ENCODE data around the gene OXGR1.
"Not testable (repeated sequence)": the region's sequence is repeated elsewhere in the genome, so short reads cannot be mapped to it uniquely, and the experiment has no call there.

The OXGR1 gene

DNA sequence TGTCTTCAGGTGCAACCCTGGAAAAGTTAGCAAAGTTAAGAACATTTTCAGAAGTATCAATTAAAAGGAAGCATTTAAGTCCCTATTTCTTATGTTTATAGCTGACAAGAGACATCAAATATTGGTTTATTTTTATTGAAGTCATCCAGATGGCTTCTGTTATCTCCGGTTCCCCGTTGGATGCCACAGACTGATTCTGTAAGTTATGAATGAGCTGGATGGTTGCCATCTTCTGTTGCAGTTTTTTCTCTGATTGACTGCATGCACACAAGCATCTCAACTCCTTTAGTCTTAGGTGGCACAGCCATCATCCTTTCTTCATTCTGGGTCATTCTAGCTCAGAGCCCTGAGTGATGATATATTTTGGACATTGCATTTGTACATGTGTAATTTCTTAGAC is 10.6 kb upstream of the OXGR1 start:
- no peak for DNase-seq

DNA sequence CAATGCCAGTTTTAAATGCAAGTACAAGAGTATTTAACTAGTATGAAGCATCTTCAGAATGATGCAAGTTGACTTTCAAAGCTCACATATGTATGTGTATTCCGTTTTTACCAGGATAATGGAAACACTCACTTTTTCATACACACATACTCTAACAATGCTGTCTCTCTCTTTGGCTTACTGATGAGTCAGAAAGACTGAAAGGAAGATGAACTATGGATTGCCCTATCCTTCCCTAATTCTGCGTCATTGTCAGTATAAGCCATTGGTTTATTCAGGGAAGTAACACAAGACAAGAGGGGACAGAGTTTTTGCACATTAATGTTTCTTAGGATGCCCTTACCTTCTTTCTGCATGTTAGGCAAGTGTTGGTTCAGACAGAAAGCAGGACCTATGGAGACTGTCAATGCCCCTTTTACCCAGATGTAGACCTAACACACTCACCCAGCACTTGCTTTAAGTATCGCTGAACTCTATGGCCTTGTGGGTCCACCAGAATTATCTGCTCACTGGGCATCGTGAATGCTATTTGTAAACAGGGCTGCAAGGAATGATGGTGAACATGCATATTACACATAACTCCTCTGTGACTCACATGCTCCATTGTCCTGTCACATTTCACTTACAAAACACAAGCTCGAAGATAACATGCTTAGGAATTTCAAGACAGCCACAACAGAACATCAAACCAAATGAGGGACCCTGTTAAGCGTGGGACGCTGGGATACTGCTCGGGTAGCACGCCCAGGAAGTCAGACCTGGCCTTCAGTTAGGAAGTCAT is 10.0 kb upstream of the OXGR1 start:
- no peak for DNase-seq

DNA sequence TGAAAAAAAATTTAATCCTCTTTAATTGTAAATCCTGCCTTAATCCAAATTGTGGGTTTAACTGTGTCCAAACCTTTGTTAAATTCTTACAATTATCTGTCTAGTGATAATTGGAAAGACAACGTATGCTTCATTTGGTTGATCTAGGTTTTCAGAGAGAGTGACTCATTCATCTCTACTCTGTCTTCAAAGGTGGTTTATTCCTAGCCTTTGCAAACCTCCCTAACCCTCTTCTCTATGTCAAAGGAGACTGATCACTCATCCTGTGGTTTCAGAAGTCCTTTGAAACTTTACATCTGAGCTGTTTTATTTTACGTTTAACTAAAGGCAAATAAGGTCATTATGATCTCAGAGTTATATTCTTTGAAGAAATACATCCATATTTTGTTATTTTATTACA is 8.8 kb upstream of the OXGR1 start:
- no peak for DNase-seq

DNA sequence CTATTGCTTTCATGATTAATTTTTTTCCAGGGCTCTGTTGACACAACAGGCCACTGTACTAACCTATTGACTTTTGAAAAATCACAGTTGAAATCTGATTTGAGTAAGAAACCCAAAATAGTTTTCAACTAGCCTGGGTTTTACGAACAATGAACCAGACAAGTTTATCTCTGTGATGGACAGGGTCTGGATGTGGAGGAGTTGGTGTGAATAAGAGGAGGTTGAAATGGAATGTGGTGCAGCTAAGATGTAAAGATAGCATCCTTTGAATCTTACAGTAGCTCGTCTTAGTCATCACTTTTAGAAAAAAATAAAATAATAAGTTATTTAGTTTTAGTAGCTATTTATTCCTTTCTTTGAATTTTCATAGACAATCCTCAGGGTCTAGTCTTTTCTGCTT is 8.3 kb upstream of the OXGR1 start:
- no peak for DNase-seq

DNA sequence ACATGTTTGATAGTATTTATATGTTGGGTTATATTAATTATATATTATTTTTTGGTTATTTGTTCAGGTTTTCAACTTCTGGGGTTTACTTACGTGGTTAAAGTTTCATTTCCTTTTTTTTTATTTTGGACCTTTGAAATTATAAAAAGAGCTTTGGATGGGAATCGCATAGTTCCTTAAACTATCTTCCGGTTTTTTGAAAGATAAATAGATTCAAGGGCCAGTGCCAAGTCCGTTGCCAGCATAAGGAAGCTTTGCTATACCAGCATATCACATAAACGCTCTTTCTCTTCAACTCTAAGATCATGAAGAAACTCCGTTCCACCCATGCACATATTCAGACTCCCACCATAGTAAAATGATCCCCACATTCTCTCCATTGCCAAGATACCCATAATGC is 7.4 kb upstream of the OXGR1 start:
- no peak for DNase-seq

DNA sequence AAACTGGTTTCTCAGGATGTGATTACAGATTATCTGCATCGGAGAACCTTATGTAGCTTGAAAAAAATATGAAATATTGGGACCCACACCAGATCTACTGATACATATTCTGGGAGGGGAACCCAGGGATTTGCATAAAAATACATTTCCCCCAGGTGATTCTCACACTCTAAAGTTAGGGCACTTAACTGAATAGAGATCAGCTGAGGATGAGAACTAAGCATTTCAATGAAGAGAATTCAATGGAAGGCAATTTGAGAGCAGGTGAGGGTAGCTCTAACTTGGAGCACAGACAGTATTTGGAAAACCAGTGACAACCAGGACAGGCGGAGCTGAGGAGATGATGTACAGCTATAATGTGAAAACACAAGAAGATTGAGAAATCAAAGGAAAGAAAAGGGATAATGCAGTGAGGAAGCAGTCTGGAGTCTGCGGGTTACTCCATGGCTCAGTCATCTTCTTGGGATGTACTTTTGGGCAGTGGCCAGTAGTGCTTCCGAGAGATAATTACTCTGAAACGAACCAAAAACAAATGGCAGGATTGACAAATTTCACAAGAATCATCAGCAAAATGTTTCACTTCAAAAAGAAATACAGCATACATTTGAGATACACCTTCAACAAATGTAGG is 6.1 kb upstream of the OXGR1 start:
- DNase-seq, result no peak

DNA sequence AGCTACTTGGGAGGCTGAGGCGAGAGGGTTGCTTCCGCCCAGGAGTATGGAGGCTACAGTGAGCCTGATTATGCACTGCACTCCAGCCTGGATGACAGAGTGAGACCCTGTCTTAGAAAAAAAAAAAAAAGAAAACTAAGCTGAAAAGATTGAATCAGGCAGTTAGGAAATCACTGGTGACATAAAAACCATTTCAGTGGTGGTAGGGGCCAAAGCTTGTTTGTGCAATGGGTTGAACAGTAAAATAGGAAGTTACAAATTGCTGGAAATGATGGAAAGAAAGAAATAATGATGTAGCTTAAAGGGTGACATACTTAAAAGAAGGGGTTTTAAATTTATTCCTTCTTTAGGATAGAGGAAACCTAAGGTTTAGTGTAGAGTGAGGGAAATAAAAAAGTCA is 4.8 kb upstream of the OXGR1 start:
- no peak for DNase-seq

DNA sequence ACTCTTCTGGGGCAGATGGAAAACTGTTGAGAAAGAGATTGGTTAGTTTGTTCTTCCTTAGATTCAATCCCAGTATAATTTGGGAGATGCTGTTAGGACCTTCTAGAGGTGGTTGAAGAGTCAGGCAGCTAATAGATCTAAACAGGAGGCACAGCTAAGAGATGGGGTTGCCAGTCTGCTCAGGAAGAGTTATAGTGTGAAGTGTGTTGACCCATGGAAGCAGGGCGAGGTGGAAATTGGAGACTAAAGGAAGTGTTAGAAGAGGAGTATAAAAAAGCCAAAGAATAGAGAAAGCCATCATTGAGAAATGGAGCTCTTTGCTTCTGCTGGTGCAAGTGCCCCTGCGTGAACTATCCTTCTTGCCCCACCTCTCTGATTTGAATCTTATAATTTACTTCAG is 3.8 kb upstream of the OXGR1 start:
- DNase-seq, result no peak

DNA sequence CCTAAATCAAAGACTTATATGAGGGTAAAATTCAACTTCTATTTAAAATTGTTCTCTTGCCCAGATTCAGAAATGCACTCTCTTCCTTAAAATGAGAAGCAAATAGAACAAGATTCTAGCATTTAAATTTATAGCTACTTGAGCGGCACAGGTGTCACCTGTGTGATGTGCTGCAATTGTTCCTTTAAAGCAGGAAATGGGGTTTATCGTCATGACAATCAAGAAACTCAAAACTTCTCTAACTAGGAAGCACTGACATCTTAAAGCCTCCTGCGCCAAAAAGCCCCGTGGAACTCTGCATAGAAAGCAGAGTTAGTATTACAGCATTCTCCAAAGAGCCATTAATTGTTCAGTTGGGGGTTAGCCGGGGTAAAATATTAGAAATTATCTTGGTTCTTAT is 2.6 kb upstream of the OXGR1 start:
- DNase-seq, result no peak

DNA sequence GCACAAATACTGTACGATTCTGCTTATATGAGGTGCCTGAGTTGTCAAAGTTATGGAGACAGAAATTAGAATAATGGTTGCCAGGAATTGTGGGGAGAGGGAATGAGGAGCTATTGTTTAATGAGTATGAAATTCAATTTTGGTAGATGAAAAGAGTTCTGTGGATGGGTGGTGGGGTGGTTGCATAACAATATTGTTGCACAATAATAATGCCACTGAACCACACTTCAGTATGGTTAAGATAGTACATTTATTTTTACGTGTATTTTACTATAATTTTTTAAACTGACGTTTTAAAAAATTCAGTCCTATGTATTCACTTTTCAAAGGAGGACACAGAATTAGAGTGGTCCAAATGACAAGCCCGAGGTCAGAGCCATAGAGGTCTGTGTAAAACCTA is 1.8 kb upstream of the OXGR1 start:
- no peak for DNase-seq

DNA sequence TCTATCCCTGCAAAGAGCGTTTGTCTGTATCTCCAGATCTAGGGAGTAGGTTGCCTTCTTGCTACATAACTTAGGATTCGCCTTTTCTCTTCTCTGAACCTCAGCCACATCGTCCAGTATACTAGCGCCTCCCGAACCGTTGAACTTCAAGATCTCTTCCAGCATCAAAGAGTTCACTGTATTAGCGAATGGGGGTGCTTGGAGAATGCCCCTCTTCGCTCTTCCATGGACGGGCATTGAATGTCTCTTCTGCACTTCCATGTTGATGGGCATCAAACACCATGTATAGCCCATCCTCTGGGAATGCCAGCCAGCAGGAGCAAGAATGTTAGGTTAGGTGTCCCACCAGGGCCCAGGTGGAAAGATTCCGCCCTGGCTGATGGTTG is 575 bp upstream of the OXGR1 start:
- no peak for DNase-seq

DNA sequence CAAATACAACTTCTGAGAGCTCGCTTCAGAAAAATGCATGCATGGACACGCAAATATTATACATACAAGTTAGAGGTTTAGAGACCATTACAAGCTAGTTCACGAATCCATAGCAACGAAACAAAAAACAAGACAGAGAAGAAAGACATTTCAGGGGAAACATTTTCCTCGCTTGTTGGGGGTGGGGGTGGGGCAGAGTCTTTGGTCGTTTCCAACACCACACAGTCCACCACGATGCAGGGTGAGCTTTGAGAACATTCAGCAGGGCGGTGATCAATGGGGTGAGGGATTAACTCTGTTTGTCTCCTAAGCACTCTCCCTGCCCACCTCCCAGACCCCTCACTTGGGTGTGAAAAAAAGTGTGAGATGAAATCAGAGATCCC is 651 bp downstream of the OXGR1 start:
- no peak for DNase-seq

DNA sequence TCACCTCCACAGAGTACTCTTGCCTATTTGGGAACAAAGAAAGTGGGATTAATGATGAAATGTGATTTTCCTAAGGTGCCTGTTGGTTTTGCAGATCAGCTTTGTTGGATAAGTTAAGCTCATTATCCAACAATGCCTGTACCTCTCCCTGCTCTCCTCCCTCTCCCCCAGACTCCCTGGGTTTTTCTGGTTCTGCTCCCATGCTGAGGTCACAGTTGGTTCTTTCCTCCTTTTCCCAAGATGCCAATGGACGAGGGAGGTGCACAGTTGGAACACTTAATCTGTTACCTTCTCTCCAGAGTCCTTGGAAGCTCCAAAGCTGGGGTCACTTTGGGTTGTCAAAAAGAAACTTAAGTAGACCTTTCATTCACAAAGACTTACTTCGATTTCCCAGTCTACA is 1.6 kb downstream of the OXGR1 start:
- DNase-seq, result no peak

DNA sequence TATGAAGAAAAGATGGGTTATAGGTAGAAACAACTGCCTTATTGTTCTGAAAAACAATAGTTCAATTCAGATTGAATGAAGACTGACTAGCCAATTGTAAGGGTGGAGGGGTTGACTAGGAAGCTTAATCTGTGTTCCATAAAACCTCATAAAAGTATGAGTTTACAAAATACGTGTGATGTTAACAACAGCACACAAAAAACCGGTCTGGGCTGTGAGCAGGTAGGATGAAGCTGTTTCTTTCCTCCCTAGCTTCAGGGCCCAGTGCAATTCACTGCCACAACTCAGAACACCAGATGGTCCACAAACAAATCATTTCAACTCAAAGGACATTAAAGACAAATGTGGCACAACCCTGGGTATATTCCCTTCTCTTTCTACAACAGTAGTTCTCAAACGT is 3.2 kb downstream of the OXGR1 start:
- no peak for DNase-seq

DNA sequence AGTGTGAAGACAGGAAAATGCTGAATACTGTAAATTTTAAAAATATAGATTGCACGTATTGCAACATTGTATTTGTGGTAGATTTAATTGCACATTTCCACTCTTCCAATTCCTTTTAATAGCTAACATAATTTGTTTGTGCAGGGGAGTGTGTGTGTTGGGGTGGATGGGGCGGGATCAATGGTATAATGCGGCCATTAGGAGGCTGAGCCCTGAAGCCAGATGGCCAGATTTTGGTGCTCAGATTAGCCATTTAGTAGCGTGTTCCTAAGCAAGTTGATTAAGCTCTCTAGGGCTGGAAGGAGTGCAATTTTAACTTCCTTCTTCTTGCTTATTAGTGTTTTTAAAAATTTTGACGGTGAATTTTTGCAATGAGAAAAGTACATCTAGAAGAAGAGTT is 5.8 kb downstream of the OXGR1 start:
- DNase-seq, result no peak

DNA sequence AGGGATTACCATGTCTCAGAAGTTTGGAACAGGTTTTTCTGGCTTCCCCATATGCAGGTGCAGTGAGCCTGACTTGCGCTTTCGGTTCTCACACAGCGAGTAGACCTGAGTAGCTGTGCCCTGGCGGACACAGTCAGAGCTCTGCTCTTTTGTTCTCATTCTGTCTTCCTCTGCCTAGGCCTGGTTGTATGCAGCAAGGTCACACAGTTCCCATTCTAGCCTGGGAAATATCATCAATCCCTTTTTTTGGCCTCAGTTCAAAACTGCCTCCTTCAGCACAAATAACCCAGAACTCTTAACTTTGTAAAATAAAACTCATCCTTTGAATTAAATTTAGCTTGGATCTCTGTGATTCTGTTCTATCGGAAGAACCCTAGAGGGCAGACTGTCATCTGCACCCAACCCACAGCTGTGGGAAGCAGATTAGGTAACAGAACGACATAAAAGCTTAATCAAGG is 10.2 kb downstream of the OXGR1 start:
- no peak for DNase-seq

DNA sequence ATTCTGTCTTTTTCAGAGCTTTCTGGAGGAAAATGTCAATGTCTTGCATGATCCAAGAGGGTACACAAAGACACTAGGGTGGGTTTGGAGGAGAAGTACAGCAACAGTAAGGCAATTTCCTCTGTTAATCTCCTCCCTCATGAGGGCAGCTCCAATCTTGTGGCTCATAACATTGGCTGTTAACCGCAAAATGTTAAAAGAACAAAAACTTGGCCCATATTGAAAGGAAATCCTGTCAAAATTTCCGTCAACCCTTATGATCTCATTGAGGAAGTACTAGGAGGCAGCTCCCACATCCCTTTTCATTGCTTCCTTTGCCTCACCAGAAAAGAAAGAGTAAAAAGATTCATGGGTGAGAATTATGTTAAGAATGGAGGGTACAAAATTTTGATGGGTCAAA is 11.6 kb downstream of the OXGR1 start:
- no peak for DNase-seq

DNA sequence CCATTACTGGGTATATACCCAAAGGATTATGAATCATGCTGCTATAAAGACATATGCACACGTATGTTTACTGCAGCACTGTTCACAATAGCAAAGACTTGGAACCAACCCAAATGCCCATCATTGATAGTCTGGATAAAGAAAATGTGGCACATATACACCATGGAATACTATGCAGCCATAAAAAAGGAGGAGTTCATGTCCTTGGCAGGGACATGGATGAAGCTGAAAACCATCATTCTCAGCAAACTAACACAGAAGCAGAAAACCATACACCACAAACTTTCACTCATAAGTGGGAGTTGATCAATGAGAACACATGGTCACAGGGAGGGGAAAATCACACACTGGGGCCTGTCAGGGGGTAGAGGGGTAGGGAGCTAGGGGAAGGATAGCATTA is 14.4 kb downstream of the OXGR1 start:
- not testable (repeated sequence) for DNase-seq

DNA sequence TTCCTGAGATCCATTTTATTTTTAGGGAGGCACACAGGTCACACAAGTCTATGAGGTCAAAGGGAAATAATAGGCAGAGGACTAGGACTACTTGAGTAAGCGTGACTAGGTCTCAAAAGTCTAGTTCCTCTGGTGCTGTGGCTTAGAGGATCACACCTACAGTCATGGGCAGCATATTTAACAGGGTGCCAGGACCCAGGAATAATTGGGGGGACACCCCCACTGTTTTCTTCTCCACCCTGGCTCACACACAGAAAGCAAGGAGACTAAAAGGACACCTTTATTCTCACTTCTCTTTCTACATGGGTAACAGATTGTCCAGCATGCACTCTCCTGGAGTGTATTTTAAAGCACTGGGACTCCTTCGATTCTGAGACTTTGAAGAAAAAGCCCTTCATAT is 26.2 kb downstream of the OXGR1 start:
- no peak for DNase-seq

DNA sequence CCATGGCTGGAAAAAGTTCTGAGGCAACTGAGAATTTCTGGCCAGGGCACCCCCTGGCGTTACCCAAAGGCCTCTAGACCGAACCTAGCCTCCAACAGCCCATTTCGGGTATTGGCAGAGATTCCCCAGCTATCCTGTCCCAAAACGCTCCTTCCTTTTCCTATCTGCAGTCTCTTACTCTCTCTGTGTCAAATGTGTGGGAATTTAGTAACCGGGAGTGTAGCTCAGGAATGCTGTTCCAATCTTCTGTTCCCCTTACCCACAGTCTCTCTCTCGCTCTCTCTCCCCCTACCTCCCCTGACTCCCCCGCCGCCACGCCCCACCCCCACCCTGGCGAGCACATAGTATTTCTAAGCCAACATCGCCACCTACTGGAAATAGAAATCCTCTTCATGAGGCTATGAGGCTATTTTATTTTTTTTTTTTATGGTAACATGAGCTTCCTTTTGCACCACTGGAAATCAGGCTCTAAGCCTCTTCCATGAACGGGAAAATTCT is 27.0 kb downstream of the OXGR1 start:
- no peak for DNase-seq

DNA sequence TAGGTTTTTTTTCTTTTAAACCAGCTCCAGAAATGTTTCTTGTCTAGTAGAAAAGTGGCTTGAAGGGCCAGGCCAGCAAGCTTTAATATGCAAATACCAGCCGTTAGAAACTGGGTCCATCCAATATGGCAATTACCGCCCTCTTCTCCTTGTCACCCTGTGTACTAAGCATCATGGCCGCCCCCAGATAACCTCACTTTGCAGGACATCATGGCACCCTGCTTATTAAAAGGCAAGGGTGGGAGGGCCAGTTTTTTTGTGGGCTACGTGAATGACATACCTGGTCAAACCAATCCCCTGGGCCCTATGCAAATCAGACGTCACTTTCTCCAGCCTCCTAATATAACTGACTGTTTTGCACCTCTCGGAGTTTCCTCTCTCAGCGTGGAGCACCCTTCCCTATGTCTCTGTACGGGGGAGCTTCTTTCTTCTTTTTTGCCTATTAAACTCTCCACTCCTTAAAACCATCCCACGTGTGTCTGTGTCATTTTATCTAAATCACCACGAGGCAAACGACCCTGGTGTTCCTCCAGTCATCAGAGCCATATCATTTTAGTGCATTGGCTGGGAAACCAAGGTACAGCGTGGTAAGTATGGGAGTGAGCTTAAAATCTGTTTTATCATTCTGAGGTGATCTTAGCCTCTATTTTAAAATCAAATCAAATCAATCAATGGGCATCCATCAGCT is 27.7 kb downstream of the OXGR1 start:
- DNase-seq, result no peak

DNA sequence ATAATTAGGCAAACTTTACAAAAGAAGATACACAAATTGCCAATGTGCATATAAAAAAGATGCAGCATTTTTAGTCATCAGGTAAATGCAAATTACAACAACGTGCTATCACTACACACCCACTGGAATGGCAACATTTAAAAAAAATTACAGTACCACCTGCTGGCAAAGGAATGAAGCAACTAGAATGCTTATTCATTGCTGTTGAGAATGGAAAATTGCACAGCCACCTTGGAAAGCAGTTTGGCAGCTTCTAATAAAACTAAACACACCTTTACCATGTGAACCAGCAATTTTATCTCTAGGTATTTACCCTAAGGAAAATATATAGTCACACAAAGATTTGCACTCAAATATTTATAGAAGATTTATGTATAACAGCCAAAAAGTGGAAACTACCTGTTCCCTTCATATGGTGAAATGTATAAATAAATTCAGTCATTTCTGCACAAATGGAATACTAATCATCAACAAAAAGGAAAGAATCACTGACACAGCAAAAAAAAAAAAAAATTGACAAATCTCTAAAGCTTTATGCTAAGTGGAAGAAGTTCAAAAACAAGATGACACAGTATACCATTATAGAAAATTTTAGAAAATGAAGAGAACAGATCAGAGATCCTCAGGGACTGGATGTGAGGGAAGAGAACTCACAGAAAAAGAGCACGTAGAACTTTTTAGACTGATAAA is 30.3 kb downstream of the OXGR1 start:
- no peak for DNase-seq

DNA sequence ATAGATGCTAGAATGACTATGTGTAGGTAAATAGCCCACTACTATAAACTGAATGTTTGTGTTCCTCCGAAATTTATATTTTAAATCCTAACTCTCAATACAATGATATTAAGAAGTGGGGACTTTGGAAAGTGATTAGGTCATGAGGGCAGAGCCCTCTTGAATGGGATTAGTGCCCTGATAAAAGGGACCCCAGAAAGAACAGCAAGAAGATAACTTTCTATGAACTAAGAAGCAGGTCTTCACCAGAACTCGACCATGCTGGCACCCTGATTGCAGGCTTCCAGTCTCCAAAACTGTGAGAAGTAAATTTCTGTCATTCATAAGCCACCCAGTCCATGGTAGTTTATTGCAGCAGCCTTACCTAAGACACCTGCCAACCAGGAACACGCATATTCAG is 33.9 kb downstream of the OXGR1 start:
- no peak for DNase-seq
